Suprapubic skin (tissue), 4 donors: Measurements from ENCODE around the gene TRIP13. TPM values are rescaled to one million over a fixed set of nuclear protein-coding genes. Genes with fewer than 3 reads are reported as not detected.

Experiments used
- DNase-seq, 2 donors: peaks; one replicate each; pipeline ENCODE4 v3.0.0-alpha.2; 2019; ENCODE audit warnings: low spot score in 2 of 2
- H3K27ac ChIP-seq: fragments of 200-600 bp; sonication (generic); one replicate; pipeline ENCODE4 v1.5.1; 2019
- H3K27me3 ChIP-seq: fragments of 200-600 bp; sonication (generic); one replicate; pipeline ENCODE4 v1.5.1; 2019
- H3K36me3 ChIP-seq: fragments of 200-600 bp; sonication (generic); one replicate; pipeline ENCODE4 v1.5.1; 2019
- H3K4me1 ChIP-seq: fragments of 200-600 bp; sonication (generic); one replicate; pipeline ENCODE4 v1.5.1; 2019
- H3K4me3 ChIP-seq: fragments of 200-600 bp; sonication (generic); one replicate; pipeline ENCODE4 v1.5.1; 2019; ENCODE audit warnings: mild to moderate bottlenecking
- H3K9me3 ChIP-seq: fragments of 200-600 bp; sonication (generic); one replicate; pipeline ENCODE4 v1.5.1; 2019
- EP300 ChIP-seq: sonication (generic); formaldehyde crosslinking; IDR thresholded peaks from one replicate; pipeline ENCODE4 v1.6.1; 2017; ENCODE audit warnings: antibody characterized with exemption
- POLR2A ChIP-seq, 2 donors: fragments of 450-650 bp; IDR thresholded peaks; one replicate each; pipeline ENCODE4 v1.6.1; 2017; ENCODE audit warnings: antibody characterized with exemption in 2 of 2, mild to moderate bottlenecking in 2 of 2, moderate library complexity in 2 of 2
- POLR2AphosphoS5 ChIP-seq, 3 donors: sonication (generic); formaldehyde crosslinking; IDR thresholded peaks; one replicate each; pipeline ENCODE4 v1.6.1; 2017; ENCODE audit warnings: antibody characterized with exemption in 3 of 3
- WGBS: methylation state at CpG from one replicate; pipeline ENCODE4 v1.1.5; 2018; 5-methylcytosine and 5-hydroxymethylcytosine counted together
- total RNA-seq, 4 donors: library from RNA; depleted of rRNA; stranded (reverse); fragments of >200 nt; gene quantifications; one replicate each; pipeline ENCODE4 v1.1.0, GENCODE V29; 2016
- TF ChIP-seq, protein P1 (sequence below), 2 donors: fragments of 200-600 bp in 1 of 2; fragments of 450-650 bp in 1 of 2; sonication (generic) in 1 of 2; IDR thresholded peaks; one replicate each; pipeline ENCODE4 v1.5.1; 2016 to 2019; ENCODE audit warnings: antibody characterized with exemption in 2 of 2, mild to moderate bottlenecking in 1 of 2, moderate library complexity in 1 of 2

The TRIP13 gene
- total RNA-seq, 4 donors from 2014 or later: 1.1 to 3.7 (median 1.6) TPM

DNA sequence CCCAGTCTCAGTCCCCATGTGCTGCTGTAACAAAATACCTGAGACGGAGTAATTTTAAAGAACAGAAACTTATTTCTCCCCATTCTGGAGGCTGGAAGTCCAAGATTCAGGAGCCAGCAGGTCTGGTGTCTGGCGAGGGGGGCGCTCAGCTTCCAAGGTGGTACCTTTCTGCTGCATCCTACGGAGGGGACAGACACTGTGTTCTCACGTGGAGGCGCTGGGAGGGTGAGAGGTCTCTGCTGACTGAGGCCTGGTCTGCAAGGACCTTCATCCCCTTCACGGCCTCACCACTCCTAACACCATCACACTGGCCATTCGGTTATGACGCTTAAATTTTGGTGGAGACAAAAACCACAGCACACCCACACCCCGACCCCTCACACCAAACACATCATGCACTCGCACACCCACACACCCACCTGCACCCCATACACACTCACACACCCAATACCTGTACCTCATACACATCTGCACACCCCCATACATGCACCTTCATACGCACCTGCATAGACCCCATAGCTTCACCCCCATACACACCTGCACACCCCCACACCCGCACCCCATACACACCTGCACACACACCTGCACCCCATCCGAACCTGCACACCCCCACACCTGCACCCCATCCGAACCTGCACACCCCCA, 32.1 kb upstream of the TRIP13 start:
- peaks cover 54% of the 10 kb centered on the region for H3K36me3 ChIP-seq
- no peak for DNase-seq
- WGBS: 97% methylated on average over 15 of the region's 15 CpGs
- H3K4me1 ChIP-seq: no peaks in the 10 kb centered on the region
- H3K9me3 ChIP-seq: no peaks in the 10 kb centered on the region
- TF ChIP-seq, protein P1, sequence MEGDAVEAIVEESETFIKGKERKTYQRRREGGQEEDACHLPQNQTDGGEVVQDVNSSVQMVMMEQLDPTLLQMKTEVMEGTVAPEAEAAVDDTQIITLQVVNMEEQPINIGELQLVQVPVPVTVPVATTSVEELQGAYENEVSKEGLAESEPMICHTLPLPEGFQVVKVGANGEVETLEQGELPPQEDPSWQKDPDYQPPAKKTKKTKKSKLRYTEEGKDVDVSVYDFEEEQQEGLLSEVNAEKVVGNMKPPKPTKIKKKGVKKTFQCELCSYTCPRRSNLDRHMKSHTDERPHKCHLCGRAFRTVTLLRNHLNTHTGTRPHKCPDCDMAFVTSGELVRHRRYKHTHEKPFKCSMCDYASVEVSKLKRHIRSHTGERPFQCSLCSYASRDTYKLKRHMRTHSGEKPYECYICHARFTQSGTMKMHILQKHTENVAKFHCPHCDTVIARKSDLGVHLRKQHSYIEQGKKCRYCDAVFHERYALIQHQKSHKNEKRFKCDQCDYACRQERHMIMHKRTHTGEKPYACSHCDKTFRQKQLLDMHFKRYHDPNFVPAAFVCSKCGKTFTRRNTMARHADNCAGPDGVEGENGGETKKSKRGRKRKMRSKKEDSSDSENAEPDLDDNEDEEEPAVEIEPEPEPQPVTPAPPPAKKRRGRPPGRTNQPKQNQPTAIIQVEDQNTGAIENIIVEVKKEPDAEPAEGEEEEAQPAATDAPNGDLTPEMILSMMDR (IDR thresholded peaks at IDR 0.05): no peak
- TF ChIP-seq POLR2A (IDR thresholded peaks at IDR 0.05): no peak
- TF ChIP-seq POLR2AphosphoS5 (IDR thresholded peaks at IDR 0.05): no peak
- no peak for TF ChIP-seq EP300
- H3K27me3 ChIP-seq: no peaks in the 10 kb centered on the region
- H3K27ac ChIP-seq: no peak overlapping the region
- no peak overlapping the region for H3K4me3 ChIP-seq

DNA sequence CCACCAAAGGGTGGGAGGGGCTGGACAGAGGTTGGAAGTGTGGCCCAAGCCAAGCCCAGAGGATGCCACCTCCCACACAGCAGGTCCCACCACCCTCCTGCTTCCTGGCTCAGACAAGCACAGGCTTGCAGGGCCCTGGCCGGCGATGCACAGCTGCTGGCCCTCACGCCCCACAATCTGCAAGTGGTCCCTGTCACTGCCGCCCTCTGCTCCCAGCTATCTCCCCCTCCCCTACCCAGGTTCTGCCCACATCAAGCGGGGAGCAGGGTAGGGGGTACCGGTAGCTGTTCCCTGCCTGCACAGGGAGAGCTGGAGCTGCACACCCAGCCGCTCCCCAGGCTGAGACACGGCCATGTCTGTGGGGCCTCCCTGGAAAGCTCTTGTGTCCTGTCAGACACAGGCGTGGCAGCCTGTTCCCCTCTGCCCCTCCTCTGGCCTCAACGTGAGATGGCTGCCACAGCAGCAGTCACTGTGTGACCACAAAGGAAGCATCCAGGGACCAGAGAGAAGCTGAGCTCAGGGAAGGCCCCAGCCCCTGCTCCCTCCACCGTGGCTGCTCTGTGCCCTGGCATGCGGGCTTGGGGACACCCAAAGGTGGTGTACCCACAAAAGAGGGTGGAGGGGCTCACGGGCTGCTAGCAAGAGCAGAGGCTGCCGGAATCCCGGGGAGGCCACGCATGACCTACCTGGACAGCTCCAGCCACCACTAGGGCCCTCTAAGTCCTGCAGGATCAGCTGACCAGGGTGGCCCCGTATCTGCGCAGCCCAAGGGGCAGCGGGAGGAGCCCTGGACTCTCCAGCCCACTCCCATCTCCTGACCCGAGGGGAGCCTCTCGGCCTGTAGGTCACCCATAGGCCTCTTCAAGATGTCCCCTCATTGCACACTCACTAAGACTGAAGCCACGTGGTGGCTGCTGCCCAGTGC, 31.0 kb upstream of the TRIP13 start:
- H3K9me3 ChIP-seq: no peaks in the 10 kb centered on the region
- H3K4me3 ChIP-seq: no peak overlapping the region
- H3K36me3 ChIP-seq: peaks cover 64% of the 10 kb centered on the region
- TF ChIP-seq POLR2A (IDR thresholded peaks at IDR 0.05) (no peak), POLR2AphosphoS5 (IDR thresholded peaks at IDR 0.05) (no peak), EP300 (no peak)
- TF ChIP-seq, protein P1 (IDR thresholded peaks at IDR 0.05): no peak
- H3K27me3 ChIP-seq: no peaks in the 10 kb centered on the region
- no peak overlapping the region for H3K27ac ChIP-seq
- no peaks in the 10 kb centered on the region for H3K4me1 ChIP-seq
- 84% methylated on average over 14 of the region's 22 CpGs for WGBS
- DNase-seq: no peak

DNA sequence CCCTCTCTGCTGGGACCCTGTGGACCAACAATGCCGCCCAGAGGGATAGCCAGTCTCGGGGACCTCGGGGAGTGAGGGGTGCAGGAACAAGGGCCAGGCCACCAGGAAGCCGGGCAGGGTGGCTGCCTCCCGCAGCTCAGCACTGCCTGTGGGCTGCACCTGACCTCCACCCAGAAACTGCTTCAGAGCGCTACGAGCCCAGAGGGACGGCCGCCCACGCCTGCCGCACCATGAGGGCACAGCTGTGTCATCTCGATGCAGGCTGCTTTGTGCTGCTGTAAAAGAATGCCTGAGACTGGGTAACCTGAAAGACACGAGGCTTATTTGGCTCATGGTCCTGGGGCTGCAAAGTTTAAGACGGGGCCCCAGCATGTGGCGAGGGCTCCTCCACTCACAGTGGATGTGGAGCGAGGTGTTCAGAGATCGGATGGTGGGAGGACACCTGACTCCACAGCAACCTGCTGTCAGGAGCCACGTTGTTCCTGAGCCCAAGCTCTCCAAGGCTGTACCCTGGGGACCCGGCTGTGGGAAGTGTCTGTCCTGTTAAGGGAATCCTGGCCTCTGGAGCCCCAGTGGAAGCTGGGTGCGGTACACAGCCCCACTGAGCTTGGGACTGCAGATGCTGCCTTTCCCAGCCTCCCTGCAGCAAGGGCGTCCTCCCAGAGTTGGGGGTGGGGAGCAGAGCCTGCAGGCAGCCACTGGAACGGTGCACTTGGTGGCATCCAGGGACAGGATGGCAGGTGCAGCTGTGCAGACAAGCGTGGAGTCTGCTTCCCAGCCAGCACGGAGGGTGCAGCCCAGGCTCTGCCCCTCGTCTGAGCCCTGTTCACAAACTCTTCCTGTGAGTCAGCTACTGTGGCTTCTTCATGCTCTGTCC, 30.1 kb upstream of the TRIP13 start:
- peaks cover 73% of the 10 kb centered on the region for H3K36me3 ChIP-seq
- 82% methylated on average over 9 of the region's 25 CpGs for WGBS
- TF ChIP-seq EP300: no peak
- H3K4me1 ChIP-seq: no peaks in the 10 kb centered on the region
- no peaks in the 10 kb centered on the region for H3K27me3 ChIP-seq
- no peak for DNase-seq
- H3K9me3 ChIP-seq: no peaks in the 10 kb centered on the region
- no peak overlapping the region for H3K27ac ChIP-seq
- H3K4me3 ChIP-seq: no peak overlapping the region

DNA sequence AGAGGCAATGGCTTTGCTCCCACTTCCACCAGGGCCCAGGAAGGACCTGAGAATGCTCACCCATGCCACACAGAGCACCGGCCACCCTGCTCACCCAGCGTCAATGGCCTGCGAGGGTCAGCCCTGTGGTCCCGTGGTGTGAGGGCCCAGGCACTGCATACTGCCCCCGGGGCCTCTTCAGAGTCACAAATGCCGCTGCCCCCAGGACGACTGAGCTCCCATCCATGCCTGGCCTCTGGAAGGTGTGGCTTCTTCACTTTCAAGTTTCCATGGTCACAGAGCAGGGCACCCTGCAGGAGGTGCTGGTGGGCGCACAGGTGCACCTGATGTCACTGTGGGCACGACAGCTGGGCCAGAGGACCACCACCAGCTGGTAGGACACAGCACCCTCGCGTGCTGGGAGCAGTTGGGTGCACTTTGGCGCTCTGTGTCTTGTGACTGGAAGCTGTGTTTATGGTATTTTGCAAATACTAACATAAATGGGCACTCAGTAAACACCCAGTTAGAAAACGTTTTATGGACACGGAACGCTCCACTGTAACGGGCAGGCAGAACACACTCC, 29.4 kb upstream of the TRIP13 start:
- TF ChIP-seq POLR2A (IDR thresholded peaks at IDR 0.05) (no peak), EP300 (no peak), POLR2AphosphoS5 (IDR thresholded peaks at IDR 0.05) (no peak)
- TF ChIP-seq, protein P1 (IDR thresholded peaks at IDR 0.05): no peak
- DNase-seq: no peak
- Histone ChIP-seq H3K4me1 (no peaks in the 10 kb centered on the region), H3K36me3 (peaks cover 81% of the 10 kb centered on the region), H3K4me3 (no peak overlapping the region), H3K27ac (no peak overlapping the region), H3K27me3 (no peaks in the 10 kb centered on the region), H3K9me3 (no peaks in the 10 kb centered on the region)
- 89% methylated on average over 12 of the region's 16 CpGs for WGBS

DNA sequence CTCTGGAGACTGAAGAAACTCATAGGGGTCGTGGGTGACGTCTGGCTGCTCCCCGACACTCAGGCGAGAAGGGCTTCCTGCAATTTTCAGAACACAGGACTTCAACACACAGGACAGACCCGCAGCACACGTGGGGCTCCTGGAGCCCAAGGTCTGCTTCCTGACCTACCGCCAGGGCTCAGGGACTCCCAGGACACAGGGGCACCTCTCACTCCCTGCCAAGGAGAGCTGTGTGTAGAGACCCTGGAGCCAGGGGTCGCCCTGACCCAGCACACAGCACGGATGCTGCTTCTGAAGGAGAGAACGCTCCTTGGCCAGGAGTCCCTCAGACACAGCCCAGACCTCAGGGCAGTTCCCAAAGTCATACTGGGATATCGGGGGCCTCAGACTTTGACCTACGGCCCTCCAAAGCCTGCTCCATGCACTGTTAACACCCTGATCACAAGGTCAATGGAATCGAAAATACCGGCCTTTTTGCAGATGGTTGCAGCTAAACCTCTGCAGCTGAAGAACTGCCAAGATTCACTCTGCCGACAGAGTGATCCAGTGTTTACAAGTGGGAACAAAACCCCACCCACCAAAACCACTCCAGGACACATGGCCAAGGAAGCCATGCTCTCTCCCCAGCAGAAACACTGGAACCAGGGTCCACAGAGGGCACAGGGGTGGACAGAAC, 28.1 kb upstream of the TRIP13 start:
- no peak for TF ChIP-seq POLR2AphosphoS5 (IDR thresholded peaks at IDR 0.05)
- TF ChIP-seq, protein P1 (IDR thresholded peaks at IDR 0.05): no peak
- TF ChIP-seq EP300: no peak
- no peak for TF ChIP-seq POLR2A (IDR thresholded peaks at IDR 0.05)
- H3K27ac ChIP-seq: no peak overlapping the region
- WGBS: 85% methylated on average over 8 of the region's 15 CpGs

More for the DNA sequence above, 28.1 kb upstream of the TRIP13 start:
- Histone ChIP-seq H3K4me3 (no peak overlapping the region), H3K9me3 (no peaks in the 10 kb centered on the region), H3K4me1 (no peaks in the 10 kb centered on the region), H3K36me3 (peaks cover 89% of the 10 kb centered on the region), H3K27me3 (no peaks in the 10 kb centered on the region)
- DNase-seq: no peak
